ENCODE measurements around the gene CAMK4.

GRCh38 chr5:111472579-111472978 lies 248.4 kb downstream of the CAMK4 start:
- TF ChIP-seq CTCF (IDR thresholded peaks at IDR 0.05) (no peak), POLR2A (IDR thresholded peaks at IDR 0.05) (no peak)
